Skin epidermis (tissue), 12 donors: ENCODE measurements around the gene C5AR1.
A peak's percentile ranks its signal among the peaks of the same experiment; 100 is the strongest.
"Not testable (repeated sequence)": the region's sequence is repeated elsewhere in the genome, so short reads cannot be mapped to it uniquely, and the experiment has no call there.

Experiments
- H3K27ac ChIP-seq, 21 experiments: fragments of 200-600 bp; sonication (generic) in 11 of 21; one replicate each; pipeline ENCODE4 v1.5.0; 2020; ENCODE audit warnings: mild to moderate bottlenecking in 3 of 21, inconsistent platforms in 2 of 21, moderate library complexity in 2 of 21
- H3K4me3 ChIP-seq, 7 experiments: fragments of 200-600 bp; sonication (generic) in 2 of 7; one replicate each; pipeline ENCODE4 v1.5.0; 2020; ENCODE audit warnings: inconsistent platforms in 2 of 7, mild to moderate bottlenecking in 2 of 7, moderate library complexity in 1 of 7

Gene C5AR1

DNA sequence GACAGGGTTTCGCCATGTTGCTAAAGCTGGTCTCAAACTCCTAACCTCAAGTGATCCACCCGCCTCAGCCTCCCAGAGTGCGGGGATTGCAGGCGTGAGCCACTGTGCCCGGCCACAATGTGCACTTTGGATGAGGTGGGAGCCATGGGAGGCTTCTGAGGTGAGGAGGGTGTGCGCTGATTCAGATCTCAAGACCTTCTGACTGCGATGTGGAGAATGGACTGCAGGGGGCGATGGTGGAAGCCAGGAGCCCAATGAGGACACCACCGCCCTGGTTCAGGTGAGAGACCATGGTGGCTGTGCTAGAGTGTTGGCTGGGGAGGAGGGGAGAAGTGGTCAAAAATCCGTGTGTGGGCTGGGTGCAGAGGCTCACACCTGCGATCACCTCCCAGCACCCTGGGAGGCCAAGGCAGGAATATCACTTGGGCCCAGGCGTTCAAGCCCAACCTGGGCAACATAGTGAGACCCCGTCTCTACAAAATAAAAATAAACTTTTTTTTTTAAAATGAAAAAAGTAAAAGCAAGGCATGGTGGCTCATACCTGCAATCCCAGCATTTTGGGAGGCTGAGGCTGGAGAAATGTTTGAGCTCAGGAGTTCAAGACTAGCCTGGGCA is 29.4 kb upstream of the C5AR1 start:
- no peak overlapping the region for H3K4me3 ChIP-seq
- no peak overlapping the region for H3K27ac ChIP-seq

DNA sequence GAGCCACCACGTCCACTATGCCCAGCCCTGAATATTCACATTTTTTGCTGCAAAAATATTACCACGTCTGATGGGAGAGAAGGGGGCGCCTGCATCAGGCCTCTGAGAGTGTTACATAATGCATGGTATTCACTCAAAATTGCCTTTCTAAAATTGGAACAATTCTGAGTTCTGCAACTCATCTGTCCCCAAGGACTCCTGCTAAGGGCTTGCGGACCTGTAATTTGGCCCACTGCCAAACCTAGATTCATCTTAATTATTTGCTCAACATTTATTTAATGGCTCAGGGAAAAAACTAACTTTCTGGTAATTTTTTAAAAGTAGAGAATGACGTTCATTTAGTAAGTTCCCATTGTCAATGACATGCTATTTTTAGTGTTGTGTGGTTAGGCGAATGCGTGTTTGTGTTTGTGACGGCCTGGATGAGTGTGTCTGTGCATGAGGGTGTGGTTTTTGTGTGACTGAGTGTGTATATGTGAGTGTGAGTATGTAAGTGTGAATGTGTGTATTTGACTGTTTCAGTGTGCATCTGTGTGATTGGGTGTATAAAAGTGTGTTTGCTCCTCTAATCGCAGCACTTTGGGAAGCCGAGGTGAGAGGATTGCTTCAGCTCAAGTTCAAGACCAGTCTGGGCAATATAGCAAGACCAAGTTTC is 26.1 kb upstream of the C5AR1 start:
- H3K27ac ChIP-seq = no peak overlapping the region
- no peak overlapping the region for H3K4me3 ChIP-seq

DNA sequence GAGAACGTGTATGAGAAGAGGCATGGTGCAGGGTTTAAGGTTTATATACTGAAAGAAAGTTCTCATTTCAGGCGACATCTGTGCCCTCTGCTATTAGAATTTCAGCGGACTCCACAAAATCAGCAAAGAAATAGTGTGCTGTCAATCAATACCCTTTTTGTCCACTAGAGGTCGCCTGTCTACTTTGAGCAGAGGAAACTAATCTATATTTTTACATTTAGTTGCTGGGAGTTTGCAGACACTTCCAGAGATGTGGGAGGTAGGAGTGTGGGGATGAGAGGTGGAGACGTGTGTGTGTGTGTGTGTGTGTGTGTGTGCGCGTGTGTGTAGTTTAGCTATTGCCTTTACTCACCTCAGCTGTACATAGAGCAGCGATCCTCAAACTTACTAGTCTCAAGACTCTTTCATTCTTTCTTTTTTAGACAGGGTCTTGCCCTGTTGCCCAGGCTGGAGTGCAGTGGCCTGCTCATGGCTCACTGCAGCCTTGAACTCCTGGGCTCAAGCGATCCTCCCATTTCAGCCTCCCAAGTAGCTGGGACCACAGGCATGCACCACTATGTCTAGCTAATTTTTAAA is 25.2 kb upstream of the C5AR1 start:
- Histone ChIP-seq H3K27ac (no peak overlapping the region), H3K4me3 (no peak overlapping the region)

DNA sequence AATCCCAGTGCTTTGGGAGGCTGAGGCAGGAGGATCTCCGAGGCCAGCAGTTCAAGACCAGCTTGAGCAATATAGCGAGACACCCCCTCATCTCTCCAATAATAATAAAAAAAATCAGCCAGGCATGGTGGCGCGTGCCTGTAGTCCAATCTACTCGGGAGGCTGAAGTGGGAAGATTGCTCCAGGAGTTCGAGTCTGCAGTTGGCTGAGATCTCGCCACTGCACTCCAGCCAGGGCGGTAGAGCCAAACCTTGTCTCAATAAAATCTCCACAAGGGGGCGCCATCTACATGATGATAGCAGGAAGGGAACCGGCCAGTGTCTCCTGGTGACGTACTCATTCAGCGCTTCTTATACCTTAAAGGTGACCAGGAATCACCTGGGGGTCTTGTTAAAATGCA is 13.6 kb upstream of the C5AR1 start:
- Histone ChIP-seq H3K4me3 (no peak overlapping the region), H3K27ac (no peak overlapping the region)

DNA sequence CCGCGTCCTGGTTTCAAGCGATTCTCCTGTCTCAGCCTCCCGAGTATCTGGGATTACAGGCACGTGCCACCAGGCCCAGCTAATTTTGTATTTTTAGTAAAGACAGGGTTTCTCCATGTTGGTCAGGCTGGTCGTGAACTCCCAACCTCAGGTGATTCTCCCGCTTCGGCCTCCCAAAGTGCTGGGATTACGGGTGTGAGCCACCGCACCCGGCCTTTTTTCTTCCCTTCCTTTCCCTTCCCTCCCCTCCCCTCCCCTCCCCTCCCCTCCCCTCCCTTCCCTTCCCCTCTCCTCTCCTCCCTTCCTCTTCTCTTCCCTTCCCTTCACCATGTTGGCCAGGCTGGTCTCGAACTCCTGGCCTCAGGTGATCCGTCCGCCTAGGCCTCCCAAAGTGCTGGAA is 8.8 kb upstream of the C5AR1 start:
- H3K27ac ChIP-seq, H3K4me3 ChIP-seq: not testable (repeated sequence)

DNA sequence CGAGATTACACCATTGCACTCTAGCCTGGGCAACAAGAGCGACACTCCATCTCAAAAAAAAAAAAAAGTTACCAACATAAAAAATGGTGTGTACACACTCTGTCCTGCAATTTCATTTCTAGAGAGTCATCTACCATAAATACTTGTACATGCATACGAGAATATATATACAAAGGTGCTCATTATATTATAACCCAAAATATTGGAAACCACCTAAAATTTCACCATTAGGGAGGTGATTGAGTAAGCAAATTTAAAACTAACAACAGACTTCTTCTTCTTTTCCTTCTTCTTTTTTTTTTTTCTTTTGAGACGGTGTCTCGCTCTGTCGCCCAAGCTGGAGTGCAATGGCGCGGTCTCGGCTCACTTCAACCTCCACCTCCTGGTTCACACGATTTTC is 7.4 kb upstream of the C5AR1 start:
- Histone ChIP-seq H3K4me3 (no peak overlapping the region), H3K27ac (no peak overlapping the region)

DNA sequence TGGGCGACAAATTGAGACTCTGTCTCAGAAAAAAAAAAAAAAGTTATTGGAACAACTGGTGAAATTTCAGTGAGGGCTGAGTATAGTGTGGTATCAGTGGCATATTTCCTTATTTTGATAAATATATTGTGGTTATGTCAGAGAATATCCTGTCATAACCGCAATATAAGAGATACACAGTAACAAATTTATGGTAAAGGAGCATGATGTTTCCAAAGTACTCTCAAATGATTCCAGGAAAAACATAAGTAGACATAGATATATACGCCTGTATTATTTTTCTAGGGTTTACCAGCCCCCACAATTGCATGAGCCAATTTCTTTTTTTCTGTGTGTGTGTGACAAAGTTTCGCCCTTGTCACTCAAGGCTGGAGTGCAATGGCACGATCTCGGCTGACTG is 5.7 kb upstream of the C5AR1 start:
- Histone ChIP-seq H3K4me3 (no peak overlapping the region), H3K27ac (no peak overlapping the region)

DNA sequence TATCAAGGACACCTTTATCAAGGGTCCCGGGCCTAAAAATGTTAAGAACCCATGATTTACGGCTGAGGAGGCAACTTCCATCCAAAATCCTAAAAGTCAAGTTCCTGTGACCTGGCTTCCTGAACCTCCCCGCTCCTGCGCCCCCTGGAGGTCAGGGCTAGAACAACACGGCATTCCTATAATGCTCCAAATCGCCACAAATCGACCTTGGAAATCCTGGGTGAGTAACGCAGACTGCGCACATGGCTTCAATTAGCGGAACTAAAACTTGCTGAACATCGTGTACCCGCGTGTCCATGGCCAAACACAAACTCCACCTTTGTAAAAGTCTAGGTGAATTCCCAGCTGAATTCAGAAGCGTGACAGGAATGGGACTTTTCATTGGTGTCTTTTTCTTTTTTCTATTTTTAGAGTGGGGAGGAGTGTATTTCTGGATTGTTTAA is 4.3 kb upstream of the C5AR1 start:
- no peak overlapping the region for H3K4me3 ChIP-seq
- H3K27ac ChIP-seq = no peak overlapping the region

DNA sequence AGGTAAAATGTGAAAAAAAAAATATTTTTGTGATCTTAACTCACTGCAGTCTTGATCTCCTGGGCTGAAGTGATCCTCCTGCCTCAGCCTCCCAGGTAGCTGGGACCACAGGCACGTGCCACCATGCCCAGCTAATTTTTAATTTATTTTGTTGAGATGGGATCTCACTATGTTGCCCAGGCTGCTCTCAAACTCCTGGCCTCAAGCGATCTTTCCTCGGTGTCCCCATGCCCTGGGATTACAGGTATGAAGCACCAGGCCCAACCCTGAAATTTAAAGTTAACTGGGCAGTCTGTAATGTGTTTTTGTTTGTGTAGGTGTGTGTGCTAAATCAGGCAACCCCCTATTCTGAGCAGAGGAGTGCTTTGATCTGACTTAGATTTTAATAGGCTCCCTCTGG is 3.4 kb upstream of the C5AR1 start:
- Histone ChIP-seq H3K4me3 (no peak overlapping the region), H3K27ac (no peak overlapping the region)

DNA sequence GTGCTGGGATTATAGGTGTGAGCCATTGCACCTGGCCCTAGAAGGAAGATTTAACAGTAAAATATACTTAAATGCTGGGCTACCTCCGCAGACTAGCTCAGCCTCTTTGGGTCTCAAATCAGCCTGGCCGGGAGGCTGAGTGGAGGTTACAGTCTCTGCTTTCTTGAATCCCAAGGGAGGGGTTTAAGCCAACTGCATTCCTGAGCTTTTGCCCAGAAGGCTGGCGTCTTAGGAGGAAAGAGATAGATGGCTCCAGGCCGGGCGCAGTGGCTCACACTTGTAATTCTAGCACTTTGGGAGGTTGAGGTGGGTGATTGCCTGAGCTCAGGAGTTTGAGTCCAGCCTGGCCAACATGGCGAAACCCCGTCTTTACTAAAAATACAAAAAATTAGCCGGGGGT is 623 bp upstream of the C5AR1 start:
- no peak overlapping the region for H3K4me3 ChIP-seq

DNA sequence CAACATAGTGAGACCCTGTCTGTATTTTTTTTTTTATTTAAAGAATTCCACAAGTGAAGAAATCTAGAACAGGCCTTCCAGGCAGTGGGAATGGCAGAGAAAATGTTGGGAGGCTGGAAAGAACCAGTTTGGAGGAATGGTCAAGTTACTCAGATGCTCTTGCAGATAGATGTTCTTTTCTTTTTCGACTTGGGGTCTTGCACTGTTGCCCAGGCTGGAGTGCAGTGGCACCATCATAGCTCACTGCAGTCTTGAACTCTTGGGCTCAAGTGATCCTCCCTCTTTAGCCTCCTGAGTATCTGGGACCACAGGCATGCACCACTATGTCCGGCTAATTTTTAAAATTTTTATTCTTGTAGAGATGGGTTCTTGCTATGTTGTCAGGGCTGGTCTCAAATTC is 662 bp downstream of the C5AR1 start:
- peak overlapping the region in 3 of 7 experiments; percentile 17 to 20 (median 19) for H3K4me3 ChIP-seq
- H3K27ac ChIP-seq = peak overlapping the region in 8 of 21 experiments; percentile 10 to 76 (median 42)

More for the DNA sequence above, 623 bp upstream of the C5AR1 start:
- peak overlapping the region in 1 of 21 experiments; percentile 5 for H3K27ac ChIP-seq

DNA sequence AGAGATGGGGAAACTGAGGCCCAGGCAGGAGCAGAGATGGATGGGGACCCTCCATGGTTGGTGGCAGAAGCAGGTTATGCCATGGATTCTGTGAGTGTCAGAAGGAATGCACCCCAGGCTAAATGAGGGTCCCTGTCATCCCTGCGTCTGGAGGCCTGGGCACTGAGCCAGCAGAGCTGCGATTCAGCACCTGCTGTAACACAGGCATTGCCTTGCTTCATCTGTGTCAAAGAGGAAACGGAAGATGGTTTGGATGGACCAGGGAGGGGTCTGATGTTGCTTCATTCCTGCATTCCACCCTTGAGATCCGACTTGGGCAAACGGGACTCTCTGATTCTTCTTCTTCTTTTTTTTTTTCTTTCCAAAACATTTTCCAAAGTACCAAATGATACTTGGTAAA is 1.2 kb downstream of the C5AR1 start:
- Histone ChIP-seq H3K4me3 (peak overlapping the region in 2 of 7 experiments; percentile 19 to 20), H3K27ac (peak overlapping the region in 3 of 21 experiments; percentile 37 to 59 (median 54))

DNA sequence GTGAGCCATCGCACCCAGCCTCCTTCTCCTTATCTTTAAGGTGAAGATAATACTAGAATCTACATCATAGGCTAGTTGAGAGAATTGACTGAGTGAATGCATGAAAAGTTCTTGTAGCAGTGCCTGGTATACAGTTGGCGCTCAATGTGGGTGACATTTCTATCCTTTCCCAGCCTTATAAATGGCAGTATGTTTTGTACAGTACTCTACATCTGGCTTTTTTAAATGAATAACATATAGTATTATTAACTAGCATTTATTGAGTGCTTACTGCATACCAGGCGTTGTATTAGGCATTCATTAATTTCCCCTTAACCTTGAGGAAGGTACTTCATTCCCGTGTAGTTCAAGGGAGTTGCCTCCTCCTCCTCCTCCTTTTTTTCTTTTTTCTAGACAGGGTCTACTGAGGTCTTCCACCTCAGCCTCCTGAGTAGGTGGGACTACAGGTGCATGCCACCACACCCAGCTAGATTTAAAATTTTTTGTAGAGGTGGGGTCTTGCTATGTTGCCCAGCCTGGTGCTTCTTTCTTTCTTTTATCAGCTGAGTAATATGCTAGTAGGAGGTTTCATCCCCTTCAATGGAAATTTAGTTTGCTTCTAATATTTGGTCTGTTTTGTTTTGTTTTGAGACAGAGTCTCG is 2.8 kb downstream of the C5AR1 start:
- Histone ChIP-seq H3K27ac (no peak overlapping the region), H3K4me3 (no peak overlapping the region)

DNA sequence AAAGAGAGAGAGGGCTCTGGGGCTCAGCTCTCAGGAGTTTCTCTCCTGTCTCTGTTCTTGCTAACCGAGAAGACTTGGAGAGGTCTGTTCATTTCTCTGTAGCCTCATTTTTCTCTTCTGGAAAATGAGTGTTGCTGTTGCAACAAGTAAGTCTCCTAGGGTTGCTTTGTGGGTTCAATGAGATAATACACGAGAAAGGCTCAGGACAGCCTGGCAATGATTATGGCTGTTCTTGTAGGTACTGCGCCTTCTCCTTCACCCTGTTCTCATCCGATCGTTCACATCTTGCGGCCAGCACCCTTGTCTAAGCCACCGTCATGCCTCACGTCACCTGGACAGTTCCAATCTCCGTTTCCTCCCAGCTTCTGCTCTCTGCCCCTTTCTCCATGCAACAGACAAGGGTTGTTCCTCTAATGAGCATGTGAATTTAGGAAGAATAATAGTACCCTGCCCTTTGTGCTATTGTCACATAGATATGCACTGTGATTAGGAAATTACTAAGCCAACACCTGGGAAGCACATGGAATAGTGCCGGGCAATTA is 4.2 kb downstream of the C5AR1 start:
- H3K27ac ChIP-seq = peak overlapping the region in 3 of 21 experiments; percentile 11 to 37 (median 19)

DNA sequence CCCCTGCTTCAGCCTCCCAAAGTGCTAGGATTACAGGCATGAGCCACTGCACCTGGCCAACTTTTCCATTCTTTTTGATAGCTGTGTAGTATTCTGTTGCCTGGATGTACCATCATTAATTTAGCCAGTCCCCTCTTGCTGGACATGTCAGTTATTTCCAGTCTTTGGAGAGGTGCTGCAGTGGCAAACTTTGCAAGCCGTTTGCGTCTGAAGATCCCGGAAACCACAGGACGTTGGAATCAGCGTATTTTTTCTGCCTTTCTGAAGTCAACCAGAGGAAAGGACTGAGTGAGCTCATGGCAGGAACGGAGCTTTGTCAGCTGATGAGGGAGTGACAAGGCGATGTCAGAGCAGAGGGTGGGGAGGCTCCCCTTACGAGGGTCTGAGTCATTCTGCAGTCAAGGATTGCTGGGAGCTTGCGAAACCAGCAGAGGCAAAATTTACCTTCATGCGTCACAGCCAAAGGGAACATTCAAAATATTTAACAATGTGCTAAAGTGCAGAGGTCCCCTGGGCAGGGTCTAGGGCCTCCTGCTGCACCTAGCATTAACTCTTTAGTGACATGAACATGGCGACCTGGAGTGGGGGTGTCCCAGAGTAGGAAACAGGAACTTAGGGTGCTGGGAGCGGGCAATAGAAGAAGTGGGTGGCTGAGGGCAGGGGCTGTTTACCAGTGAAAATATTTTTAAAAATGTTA is 5.6 kb downstream of the C5AR1 start:
- peak overlapping the region in 9 of 21 experiments; percentile 4 to 67 (median 33) for H3K27ac ChIP-seq
- H3K4me3 ChIP-seq = no peak overlapping the region

More for the DNA sequence above, 4.2 kb downstream of the C5AR1 start:
- H3K4me3 ChIP-seq = no peak overlapping the region

DNA sequence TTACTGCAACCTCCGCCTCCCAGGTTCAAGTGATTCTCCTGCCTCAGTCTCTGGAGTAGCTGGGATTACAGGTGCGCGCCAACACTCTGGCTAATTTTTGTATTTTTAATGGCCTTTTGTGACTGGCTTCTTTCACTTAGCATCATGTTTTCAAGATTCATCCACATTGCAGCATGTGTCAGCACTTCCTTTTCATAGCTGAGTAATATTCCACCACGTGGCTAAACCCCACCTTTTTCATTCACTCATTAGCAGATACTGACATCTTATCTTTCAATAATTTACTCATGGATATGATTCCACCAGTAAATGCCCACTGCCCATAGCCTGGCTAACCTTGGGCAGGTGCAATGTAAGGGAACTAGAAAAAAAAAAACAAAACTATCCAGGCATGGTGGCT is 6.9 kb downstream of the C5AR1 start:
- Histone ChIP-seq H3K27ac (peak overlapping the region in 1 of 21 experiments; percentile 67), H3K4me3 (no peak overlapping the region)

DNA sequence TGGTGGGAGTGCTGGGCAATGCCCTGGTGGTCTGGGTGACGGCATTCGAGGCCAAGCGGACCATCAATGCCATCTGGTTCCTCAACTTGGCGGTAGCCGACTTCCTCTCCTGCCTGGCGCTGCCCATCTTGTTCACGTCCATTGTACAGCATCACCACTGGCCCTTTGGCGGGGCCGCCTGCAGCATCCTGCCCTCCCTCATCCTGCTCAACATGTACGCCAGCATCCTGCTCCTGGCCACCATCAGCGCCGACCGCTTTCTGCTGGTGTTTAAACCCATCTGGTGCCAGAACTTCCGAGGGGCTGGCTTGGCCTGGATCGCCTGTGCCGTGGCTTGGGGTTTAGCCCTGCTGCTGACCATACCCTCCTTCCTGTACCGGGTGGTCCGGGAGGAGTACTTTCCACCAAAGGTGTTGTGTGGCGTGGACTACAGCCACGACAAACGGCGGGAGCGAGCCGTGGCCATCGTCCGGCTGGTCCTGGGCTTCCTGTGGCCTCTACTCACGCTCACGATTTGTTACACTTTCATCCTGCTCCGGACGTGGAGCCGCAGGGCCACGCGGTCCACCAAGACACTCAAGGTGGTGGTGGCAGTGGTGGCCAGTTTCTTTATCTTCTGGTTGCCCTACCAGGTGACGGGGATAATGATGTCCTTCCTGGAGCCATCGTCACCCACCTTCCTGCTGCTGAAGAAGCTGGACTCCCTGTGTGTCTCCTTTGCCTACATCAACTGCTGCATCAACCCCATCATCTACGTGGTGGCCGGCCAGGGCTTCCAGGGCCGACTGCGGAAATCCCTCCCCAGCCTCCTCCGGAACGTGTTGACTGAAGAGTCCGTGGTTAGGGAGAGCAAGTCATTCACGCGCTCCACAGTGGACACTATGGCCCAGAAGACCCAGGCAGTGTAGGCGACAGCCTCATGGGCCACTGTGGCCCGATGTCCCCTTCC is 10.5 kb downstream of the C5AR1 start:
- no peak overlapping the region for H3K4me3 ChIP-seq
- no peak overlapping the region for H3K27ac ChIP-seq

DNA sequence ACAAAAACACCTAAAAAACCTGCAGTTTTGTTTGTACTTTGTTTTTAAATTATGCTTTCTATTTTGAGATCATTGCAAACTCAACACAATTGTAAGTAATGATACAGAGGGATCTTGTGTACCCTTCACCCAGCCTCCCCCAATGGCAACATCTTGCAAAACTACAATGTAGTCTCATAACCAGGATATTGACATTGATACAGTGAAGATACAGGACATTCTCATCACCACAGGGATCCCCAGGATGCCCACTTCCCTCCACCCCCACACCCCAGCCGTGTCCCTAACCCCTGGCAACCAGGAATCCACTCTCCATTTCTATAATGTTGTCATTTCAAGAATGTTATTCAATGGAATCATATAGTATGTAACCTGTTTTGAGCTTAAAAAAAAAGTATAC is 12.0 kb downstream of the C5AR1 start:
- H3K4me3 ChIP-seq = no peak overlapping the region
- H3K27ac ChIP-seq = peak overlapping the region in 1 of 21 experiments; percentile 12

DNA sequence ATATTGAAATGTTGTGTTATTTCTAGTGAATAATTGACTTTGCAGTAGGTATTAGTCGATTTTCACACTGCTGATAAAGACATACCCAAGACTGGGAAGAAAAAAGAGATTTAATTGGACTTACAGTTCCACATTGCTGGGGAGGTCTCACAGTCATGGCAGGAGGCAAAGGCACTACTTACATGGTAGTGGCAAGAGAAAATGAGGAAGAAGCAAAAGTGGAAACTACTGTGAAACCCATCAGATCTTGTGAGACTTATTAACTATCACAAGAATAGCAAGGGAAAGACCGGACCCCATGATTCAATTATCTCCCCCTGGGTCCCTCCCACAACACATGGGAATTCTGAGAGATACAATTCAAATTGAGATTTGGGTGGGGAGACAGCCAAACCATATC is 12.4 kb downstream of the C5AR1 start:
- Histone ChIP-seq H3K27ac (peak overlapping the region in 2 of 21 experiments; percentile 12 to 14), H3K4me3 (no peak overlapping the region)
